Inflammatory macrophage treated with lipopolysaccharide for 1 hour (primary cell): Measurements from ENCODE around the gene TRAF3IP1.

Experiments used
- DNase-seq, 2 donors: peaks; one replicate each; pipeline ENCODE4 v3.0.0-alpha.2; 2020 to 2022

Gene TRAF3IP1

GRCh38 chr2:238409341-238410199, 89.3 kb downstream of the TRAF3IP1 start:
- DNase-seq = no peak

GRCh38 chr2:238412067-238412767, 91.9 kb downstream of the TRAF3IP1 start:
- no peak for DNase-seq

- DNase-seq = no peak
These were observed 93.0 kb downstream of the TRAF3IP1 start for GRCh38 chr2:238413368-238413767.

DNA sequence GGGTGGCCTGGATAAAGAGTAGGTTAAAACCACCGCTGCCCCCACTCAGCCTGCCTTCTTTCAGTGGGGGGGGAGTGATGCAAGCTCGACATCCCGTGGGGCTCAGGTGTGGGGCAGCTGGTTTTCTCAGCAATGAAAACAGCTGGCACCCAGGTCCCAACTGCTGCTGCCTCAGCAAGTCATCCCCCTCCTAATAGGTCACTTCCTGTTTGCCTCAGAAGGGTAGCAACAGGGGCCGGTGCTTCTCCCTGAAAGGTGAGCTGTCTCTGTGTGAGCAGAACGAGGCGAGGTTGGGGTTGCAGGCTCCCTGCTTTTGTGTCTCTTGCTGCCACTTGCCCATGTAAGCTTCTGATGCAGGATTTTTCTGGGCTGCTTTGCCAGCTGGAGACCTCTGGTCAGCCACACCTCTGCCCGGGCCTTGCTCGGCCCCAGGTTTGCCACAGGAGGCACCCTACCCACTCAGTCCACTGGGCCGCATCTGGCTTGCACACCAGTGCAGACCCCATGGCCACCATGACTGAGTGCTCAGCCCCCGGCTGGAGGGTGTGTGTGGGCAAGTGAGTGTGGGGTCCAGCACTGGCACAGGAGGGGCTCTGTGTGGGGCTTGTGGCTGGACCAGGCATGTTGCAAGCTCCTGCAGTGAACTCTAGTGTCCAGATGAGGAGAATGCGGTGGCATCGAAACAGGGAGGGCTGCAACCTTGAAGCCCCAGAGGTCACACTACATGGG, 94.9 kb downstream of the TRAF3IP1 start:
- no peak for DNase-seq

GRCh38 chr2:238415893-238416292, 95.6 kb downstream of the TRAF3IP1 start:
- DNase-seq = no peak

DNA sequence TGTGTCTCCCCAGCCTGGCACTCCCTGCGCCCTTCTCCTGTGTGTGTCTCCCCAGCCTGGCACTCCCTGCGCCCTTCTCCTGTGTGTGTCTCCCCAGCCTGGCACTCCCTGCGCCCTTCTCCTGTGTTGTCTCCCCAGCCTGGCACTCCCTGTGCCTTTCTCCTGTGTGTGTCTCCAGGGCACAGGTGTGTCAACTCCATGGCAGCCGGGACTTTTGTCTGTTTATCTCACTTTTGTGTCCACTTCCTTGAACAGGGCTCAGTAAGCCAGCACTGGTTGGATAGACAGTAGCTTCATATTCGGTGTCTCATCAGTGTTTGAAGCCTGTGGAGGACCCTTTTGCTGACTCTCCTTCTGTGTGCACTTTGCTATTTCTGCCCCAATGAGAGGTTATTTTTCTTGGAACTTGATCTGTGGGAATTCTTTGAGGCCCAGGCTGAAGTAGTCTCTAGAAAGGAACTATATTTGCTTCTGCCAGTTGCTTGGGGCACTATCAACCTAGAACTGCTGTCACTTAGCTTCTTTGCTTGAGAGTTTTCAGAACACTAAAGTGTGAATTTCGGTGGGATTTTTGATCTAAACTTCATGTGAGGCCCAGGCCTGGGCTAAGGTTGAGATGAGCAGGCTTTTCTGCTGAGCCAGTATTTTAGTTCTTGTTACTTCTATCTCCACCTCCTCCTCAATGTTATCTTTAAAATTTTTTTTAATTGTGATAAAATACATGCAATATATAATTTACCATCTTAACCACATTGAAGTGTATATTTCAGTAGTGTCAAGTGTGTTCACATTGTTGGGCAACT, 98.1 kb downstream of the TRAF3IP1 start:
- DNase-seq = no peak

DNA sequence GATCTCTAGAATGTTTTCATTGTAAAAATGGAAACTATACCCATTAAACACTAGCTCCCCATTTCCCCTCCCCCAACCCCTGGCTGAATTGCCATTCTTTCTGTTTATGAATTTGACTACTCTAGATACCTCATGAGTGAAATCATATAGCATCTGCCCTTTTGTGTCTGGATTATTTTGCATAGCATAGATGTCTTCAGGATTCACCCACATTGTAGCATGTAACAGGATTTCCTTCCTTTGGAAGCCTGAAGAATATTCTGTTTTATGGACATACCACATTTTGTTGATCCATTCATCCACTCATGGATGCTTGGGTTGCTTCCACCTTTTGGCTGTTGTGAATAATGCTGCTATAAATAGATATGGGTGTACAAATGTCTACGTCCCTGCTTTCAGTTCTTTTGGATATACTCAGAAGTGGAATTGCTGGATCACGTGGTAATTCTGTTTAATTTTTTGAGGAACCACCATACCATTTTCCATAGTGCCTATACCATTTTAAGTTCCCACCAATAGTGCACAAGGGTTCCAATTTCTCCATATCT, 98.8 kb downstream of the TRAF3IP1 start:
- no peak for DNase-seq

DNA sequence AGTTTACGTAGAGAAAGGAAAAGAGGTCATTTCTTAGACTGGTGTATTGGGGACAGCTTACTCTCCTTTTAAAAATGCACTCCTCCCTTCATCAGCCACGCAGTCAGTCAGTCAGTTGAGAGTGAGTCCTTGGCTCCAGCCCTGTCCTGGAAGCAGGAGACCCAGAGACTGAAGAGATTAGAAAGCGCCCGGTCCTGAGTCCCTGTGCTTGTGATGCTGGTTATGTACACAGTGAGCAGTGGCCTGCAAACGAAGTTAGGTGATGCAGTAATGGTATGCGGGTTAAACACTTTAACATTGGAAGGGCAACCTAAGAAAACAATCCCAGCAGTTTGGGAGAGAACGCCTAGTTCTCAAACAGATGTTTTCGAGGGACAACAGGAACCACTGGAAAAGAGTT, 100.1 kb downstream of the TRAF3IP1 start:
- no peak for DNase-seq

DNA sequence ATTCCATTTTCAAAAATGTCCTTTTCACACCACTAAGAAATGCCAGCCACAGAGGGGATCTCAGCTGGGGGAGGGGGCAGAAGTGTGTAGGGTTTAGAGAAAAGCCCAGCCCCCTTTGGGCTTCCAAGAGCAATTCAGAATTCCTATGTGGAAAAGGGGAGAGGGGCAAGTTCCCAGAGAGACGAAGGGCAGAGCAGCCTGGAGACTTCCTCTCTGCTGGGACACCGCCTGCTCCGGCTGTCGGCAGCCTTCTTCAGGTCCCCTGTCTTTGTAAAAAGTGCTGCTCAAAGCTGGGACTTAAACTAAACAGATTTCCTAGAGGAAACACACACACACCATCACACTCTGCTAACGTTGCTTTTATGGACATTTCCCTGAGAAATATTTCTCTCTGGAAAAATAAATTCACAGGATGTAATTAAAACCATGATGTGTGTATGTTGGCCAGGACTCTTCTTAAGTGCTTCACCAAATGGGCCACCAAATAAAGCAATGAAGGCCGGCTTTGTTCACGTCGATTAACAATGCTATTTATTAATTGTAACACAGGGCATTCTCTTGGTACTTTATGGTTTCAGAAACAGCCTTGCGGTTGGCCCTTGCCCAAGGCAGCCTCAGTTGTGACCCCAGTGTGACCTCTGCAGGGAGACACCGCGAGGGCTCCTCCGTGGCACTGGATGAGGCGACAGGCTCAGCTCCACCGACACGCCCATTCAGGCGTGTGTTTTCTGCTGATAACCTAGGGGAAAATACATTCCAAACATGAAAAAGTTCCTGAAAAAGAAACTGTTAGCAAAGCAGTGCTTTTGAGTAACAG, 100.8 kb downstream of the TRAF3IP1 start:
- DNase-seq = no peak

- DNase-seq = no peak
These were observed 101.3 kb downstream of the TRAF3IP1 start for GRCh38 chr2:238421695-238422035.

- DNase-seq = no peak
These were observed 102.0 kb downstream of the TRAF3IP1 start for GRCh38 chr2:238422285-238422684.

- DNase-seq = no peak
These were observed 102.6 kb downstream of the TRAF3IP1 start for GRCh38 chr2:238422940-238423339.

DNA sequence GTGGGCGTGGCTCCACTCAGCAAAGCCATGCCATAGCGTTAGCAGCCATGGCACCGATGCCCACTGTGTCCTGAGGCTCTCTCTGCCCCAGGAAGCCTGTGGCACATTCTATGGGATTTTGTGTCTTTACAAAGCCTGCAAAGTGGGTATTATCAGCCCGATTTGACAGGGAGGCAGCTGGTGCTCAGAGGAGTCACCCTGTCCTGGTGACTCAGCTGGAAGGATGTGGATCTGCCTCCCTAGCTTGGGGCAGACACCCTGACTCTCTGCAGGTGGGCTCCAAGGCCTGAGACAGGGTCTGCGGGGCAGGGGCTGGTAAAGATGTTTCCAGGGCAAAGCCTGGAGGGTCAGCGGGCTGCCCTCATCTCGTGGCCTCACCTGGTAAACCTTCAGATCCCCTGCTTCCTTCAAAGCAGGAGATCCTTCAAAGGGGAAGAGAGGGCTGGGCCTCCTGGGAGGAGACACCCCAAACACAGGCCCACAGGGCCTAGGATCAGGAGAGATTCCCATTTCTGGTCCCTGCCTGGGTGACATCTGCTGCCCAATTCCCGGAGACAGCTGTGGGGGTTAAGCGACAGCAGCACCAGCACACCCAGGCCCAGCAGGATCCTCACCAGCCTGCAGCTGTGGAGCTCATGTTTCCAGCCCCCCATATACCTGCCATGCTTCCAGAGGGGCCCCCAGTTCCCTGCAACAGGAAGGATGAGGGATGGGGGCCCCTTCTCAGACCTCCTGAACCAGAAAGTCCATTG, 103.4 kb downstream of the TRAF3IP1 start:
- no peak for DNase-seq

DNA sequence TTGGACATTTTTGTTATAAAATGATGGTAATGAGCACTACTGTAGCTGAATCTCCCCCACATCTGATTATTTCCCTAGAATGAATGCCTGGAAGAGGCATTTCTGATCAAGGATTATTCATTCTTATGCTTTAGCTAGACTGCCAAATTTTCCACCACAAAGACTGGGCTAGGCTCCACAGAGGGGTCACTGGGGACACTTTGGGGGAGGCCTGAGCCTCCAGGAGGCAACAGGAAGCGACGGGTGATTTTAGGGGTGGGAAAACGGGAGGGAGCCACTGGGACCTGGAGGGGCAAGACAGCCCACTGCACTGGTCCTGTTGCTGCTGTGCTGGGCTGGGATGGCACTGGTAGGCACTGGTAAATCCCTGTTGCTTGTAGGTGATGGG, 104.0 kb downstream of the TRAF3IP1 start:
- no peak for DNase-seq

DNA sequence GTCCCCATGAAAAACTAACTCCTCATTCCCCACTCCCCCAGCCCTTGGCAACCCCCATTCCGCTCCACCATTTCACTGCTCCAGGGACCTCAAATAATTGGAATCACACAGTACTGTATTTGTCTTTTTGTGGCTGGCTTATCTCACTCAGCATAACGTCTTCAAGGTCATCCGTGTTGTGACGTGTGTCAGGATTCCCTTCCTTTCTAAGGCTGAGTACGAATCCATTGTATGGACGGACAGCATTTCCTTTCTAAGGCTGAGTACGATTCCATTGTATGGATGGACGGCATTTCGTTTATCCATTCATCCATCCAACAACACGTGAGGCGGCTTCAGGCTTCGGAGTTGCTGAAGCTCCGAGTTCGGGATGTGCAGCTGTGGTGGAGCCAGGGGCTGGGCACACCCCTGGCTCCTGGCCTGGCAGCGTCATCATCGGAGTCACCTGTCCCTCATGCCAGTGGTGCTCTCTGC, 105.2 kb downstream of the TRAF3IP1 start:
- DNase-seq = no peak

DNA sequence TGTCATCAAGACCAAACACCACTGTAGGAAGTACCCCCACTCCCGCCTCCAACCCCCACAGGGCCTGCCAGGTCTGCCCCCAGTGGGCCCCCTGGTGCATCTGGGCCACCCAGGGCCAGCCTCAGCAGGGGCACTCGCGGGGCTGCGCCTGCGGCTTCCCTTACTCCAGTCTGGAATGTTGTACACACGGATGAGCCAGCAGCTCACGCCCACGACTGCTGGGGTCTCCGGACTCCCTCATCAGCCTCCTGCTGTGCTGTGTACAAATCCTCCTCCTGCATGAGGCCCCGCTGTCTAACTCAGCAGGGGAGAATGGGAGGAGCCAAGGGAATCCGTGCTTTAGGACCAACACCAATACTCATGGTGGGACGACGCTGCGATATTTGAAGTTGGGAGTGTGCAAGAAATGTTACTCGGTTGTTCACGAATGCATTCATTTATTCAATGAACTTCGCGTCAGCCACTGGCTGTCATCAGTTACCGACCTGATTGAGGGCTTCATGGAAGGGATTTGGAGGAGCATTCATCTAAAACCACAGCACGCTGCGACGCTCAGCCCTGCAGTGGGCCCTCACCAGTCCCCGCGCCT, 105.8 kb downstream of the TRAF3IP1 start:
- DNase-seq = no peak

GRCh38 chr2:238426568-238427434, 106.5 kb downstream of the TRAF3IP1 start, which contains the start of gene ASB1:
Gene ASB1 (plus strand): TSS chr2:238426927. CDS start chr2:238427071, 144 bp downstream.
- DNase-seq = peak; percentile 85 to 93

GRCh38 chr2:238427435-238428162, 107.3 kb downstream of the TRAF3IP1 start:
- peak; percentile 9 to 18 for DNase-seq
